HEK293T (cell line): Measurements from ENCODE around the gene HNRNPUL2.
"Not testable (repeated sequence)": the region's sequence is repeated elsewhere in the genome, so short reads cannot be mapped to it uniquely, and the experiment has no call there.

ENCODE experiments used
- FOXA1 ChIP-seq: fragments of 450-650 bp; IDR thresholded peaks from 2 replicates; pipeline ENCODE4 v1.6.1; 2016; ENCODE audit warnings: mild to moderate bottlenecking
- FOXK2 ChIP-seq: fragments of 450-650 bp; IDR thresholded peaks from 2 replicates; pipeline ENCODE4 v1.6.1; 2016; ENCODE audit warnings: mild to moderate bottlenecking
- FOXM1 ChIP-seq: fragments of 450-650 bp; IDR thresholded peaks from 2 replicates; pipeline ENCODE4 v1.6.1; 2017; ENCODE audit warnings: mild to moderate bottlenecking, borderline replicate concordance
- NFRKB ChIP-seq: fragments of 450-650 bp; IDR thresholded peaks from 2 replicates; pipeline ENCODE4 v1.6.1; 2016; ENCODE audit warnings: mild to moderate bottlenecking, moderate library complexity
- SP1 ChIP-seq: fragments of 450-650 bp; IDR thresholded peaks from 2 replicates; pipeline ENCODE4 v1.6.1; 2017
- TARDBP ChIP-seq: fragments of 450-650 bp; IDR thresholded peaks from 2 replicates; pipeline ENCODE4 v1.6.1; 2016
- ZNF384 ChIP-seq: fragments of 450-650 bp; IDR thresholded peaks from 2 replicates; pipeline ENCODE4 v1.6.1; 2016

DNA sequence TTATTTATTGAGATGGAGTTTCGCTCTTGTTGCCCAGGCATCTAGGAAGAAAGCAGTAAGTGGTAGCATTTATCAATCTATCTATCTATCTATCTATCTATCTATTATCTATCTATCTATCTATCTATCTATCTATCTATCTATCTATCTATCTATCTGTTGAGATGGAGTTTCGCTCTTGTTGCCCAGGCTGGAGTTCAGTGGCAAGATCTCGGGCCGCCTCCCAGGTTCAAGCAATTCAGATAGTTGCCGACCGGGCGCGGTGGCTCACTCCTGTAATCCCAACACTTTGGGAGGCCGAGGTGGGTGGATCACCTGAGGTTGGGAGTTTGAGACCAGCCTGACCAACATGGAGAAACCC, 33.6 kb upstream of the HNRNPUL2 start:
- not testable (repeated sequence) for TF ChIP-seq NFRKB, TARDBP, ZNF384, FOXM1, SP1, FOXK2, FOXA1
